ENCODE results near the gene FNDC10. TPM values are rescaled to one million over a fixed set of nuclear protein-coding genes. Genes with fewer than 3 reads are reported as not detected.

FNDC10 gene
- total and polyA plus RNA-seq, 9 of the 15 experiments (the other 6 are each of a cell fraction or from before 2014, with no cell fraction given): 0.08 to 6.3 (median 1.6) TPM

- intact Hi-C loops (cut with micrococcal nuclease) (no loop called here), in situ Hi-C loops (cut with MboI) (no loop called here)
- BruUV-seq (replicated peaks): no TSS peak
- Histone ChIP-seq H3K9me1 (ENCODE audit: control insufficient read depth, insufficient read depth, low read length) (no peaks in the 10 kb centered on the region), H3K4me2 (ENCODE audit: insufficient read depth, low read length) (no peak overlapping the region), H2AFZ (ENCODE audit: low read depth, low read length) (no peak overlapping the region), H3K27me3 (ENCODE audit: control insufficient read depth in 2 of 2, insufficient read depth in 2 of 2, low read length in 2 of 2) (no peaks in the 10 kb centered on the region), H3K9ac (ENCODE audit: insufficient read depth in 1 of 2, low read depth in 2 of 2, low read length in 2 of 2) (peak overlapping the region in 1 of 2 experiments; percentile 78; a peak in 2 of 4 replicates), H3K4me3 (no peak overlapping the region), H4K20me1 (replicated peaks; ENCODE audit: control insufficient read depth, insufficient read depth, low read length) (peaks cover 17% of the 10 kb centered on the region; the same call in 1 of the 2 replicates), H3K79me2 (ENCODE audit: control insufficient read depth, insufficient read depth, low read length) (peaks cover 7% of the 10 kb centered on the region), H3K27ac (ENCODE audit: extremely low read depth, low read depth, low read length) (no peak overlapping the region), H3K9me3 (replicated peaks; ENCODE audit: control insufficient read depth, insufficient read depth, low read depth, low read length) (no peaks in the 10 kb centered on the region), H3K4me1 (replicated peaks in 1 of 2; ENCODE audit: control insufficient read depth in 2 of 2, insufficient read depth in 2 of 2, low read length in 2 of 2) (peaks cover 9 to 91% of the 10 kb centered on the region in 2 experiments; a peak in 3 of 5 replicates), H3K36me3 (ENCODE audit: control insufficient read depth, insufficient read depth, low read length) (peaks cover 9% of the 10 kb centered on the region; the same call in 2 of the 3 replicates)
- POLR2A ChIA-PET: interaction anchor here (0.5 to 1.1 kb wide), 3 partner anchors 46 to 164 kb away, joined by 3 to 5 read pairs (median 4); no protein-coding TSS in a partner anchor
- no peak for DNase-seq (ENCODE audit: extremely low read depth in 1 of 4, low spot score in 3 of 4)
- FAIRE-seq: no peak
- 54% methylated on average over 31 of the region's 31 CpGs for WGBS (ENCODE audit: insufficient coverage, low coverage, missing lambda C conversion rate)
- no peak for ATAC-seq
- CTCF ChIA-PET (ENCODE audit: low intra/inter-chr PET ratio): interaction anchor here (1.7 kb wide), 1 partner anchor 48 kb away, joined by 5 read pairs; no protein-coding TSS in a partner anchor
- TF ChIP-seq FOSL1 (tag; conservative IDR thresholded peaks at IDR 0.05) (no peak), ZNF584 (CRISPR knock-in tag; IDR thresholded peaks at IDR 0.05; ENCODE audit: low read depth) (no peak), ZNF512 (tag; IDR thresholded peaks at IDR 0.05) (no peak), RBM22 (IDR thresholded peaks at IDR 0.05; ENCODE audit: low read depth, low read length, poor library complexity, severe bottlenecking) (no peak), ZNF23 (CRISPR knock-in tag; IDR thresholded peaks at IDR 0.05) (no peak), KHSRP (IDR thresholded peaks at IDR 0.05) (no peak), GATAD2B (IDR thresholded peaks at IDR 0.05; ENCODE audit: borderline replicate concordance) (no peak), CBX2 (IDR thresholded peaks at IDR 0.05; ENCODE audit: insufficient read depth, low read length, poor library complexity, severe bottlenecking) (no peak), GABPA (tag; conservative IDR thresholded peaks at IDR 0.05; ENCODE audit: low read depth) (no peak), IRF9 (tag; IDR thresholded peaks at IDR 0.05) (no peak)
Observed at GRCh38 chr1:1621173-1622009, 21.5 kb upstream of the FNDC10 start.

Measured in K562 (cell line).